ENCODE measurements around the gene IPO13. TPM values are rescaled to one million over a fixed set of nuclear protein-coding genes. Genes with fewer than 3 reads are reported as not detected.

IPO13 gene
- total RNA-seq, 2 experiments from 2014 or later = 13.3 TPM

- H3K4me1 Mint-ChIP-seq (ENCODE audit: low read depth) = peaks cover 8% of the 10 kb centered on the region
- ChIA-PET POLR2A (no interaction called here), CTCF (no interaction called here)
- intact Hi-C loops (cut with micrococcal nuclease) = no loop called here
- H3K4me3 Mint-ChIP-seq = no peak overlapping the region
- no peaks in the 10 kb centered on the region for H3K9me3 Mint-ChIP-seq
- H3K27me3 Mint-ChIP-seq = no peaks in the 10 kb centered on the region
- H3K36me3 Mint-ChIP-seq = peaks cover 6% of the 10 kb centered on the region
- no peak overlapping the region for H3K27ac Mint-ChIP-seq
- DNase-seq = no peak
These were observed 49.4 kb downstream of the IPO13 start for GRCh38 chr1:43995984-43996732.

- no peaks in the 10 kb centered on the region for H3K27me3 Mint-ChIP-seq
- intact Hi-C loops (cut with micrococcal nuclease) = no loop called here
- H3K4me3 Mint-ChIP-seq = no peak overlapping the region
- peaks cover 8% of the 10 kb centered on the region for H3K4me1 Mint-ChIP-seq (ENCODE audit: low read depth)
- no peak for DNase-seq
- CTCF ChIA-PET = no interaction called here
- H3K9me3 Mint-ChIP-seq = no peaks in the 10 kb centered on the region
- POLR2A ChIA-PET = no interaction called here
- no peak overlapping the region for H3K27ac Mint-ChIP-seq
- peaks cover 7% of the 10 kb centered on the region for H3K36me3 Mint-ChIP-seq
These were observed 50.0 kb downstream of the IPO13 start for GRCh38 chr1:43996733-43997115.

GRCh38 chr1:43997295-43997999 is 50.7 kb downstream of the IPO13 start:
- H3K9me3 Mint-ChIP-seq = no peaks in the 10 kb centered on the region
- ChIA-PET CTCF (no interaction called here), POLR2A (no interaction called here)
- no peak overlapping the region for H3K27ac Mint-ChIP-seq
- peaks cover 3% of the 10 kb centered on the region for H3K4me1 Mint-ChIP-seq (ENCODE audit: low read depth)
- H3K4me3 Mint-ChIP-seq = no peak overlapping the region
- intact Hi-C loops (cut with micrococcal nuclease) = no loop called here
- H3K36me3 Mint-ChIP-seq = peaks cover 12% of the 10 kb centered on the region
- no peak for DNase-seq
- H3K27me3 Mint-ChIP-seq = no peaks in the 10 kb centered on the region

GRCh38 chr1:43998000-43998378 is 51.2 kb downstream of the IPO13 start:
- no peak overlapping the region for H3K27ac Mint-ChIP-seq
- intact Hi-C loops (cut with micrococcal nuclease) = no loop called here
- POLR2A ChIA-PET = no interaction called here
- no peaks in the 10 kb centered on the region for H3K9me3 Mint-ChIP-seq
- DNase-seq = no peak
- H3K36me3 Mint-ChIP-seq = peaks cover 12% of the 10 kb centered on the region
- H3K4me3 Mint-ChIP-seq = no peak overlapping the region
- CTCF ChIA-PET = no interaction called here
- no peaks in the 10 kb centered on the region for H3K27me3 Mint-ChIP-seq
- H3K4me1 Mint-ChIP-seq (ENCODE audit: low read depth) = no peaks in the 10 kb centered on the region

- peaks cover 12% of the 10 kb centered on the region for H3K36me3 Mint-ChIP-seq
- H3K4me3 Mint-ChIP-seq = no peak overlapping the region
- H3K4me1 Mint-ChIP-seq (ENCODE audit: low read depth) = no peaks in the 10 kb centered on the region
- intact Hi-C loops (cut with micrococcal nuclease) = no loop called here
- H3K27me3 Mint-ChIP-seq = no peaks in the 10 kb centered on the region
- no peaks in the 10 kb centered on the region for H3K9me3 Mint-ChIP-seq
- ChIA-PET CTCF (interaction anchor here (0.7 to 4.5 kb wide), 3 partner anchors 9 to 49 kb away, joined by 3 to 16 read pairs (median 4); no protein-coding TSS in a partner anchor), POLR2A (interaction anchor here (1.0 kb wide), 1 partner anchor 9 kb away, joined by 3 read pairs; no protein-coding TSS in a partner anchor)
- no peak overlapping the region for H3K27ac Mint-ChIP-seq
- no peak for DNase-seq
These were observed 52.7 kb downstream of the IPO13 start for GRCh38 chr1:43999455-43999854.

GRCh38 chr1:44000122-44000665 is 53.4 kb downstream of the IPO13 start:
- CTCF ChIA-PET = interaction anchor here (0.7 to 4.5 kb wide), 3 partner anchors 9 to 48 kb away, joined by 3 to 16 read pairs (median 9); no protein-coding TSS in a partner anchor
- no peak overlapping the region for H3K4me3 Mint-ChIP-seq
- intact Hi-C loops (cut with micrococcal nuclease) = no loop called here

GRCh38 chr1:44002165-44002564 is 55.4 kb downstream of the IPO13 start:
- intact Hi-C loops (cut with micrococcal nuclease) = no loop called here
- peaks cover 14% of the 10 kb centered on the region for H3K36me3 Mint-ChIP-seq
- no peaks in the 10 kb centered on the region for H3K27me3 Mint-ChIP-seq
- POLR2A ChIA-PET = no interaction called here
- H3K4me1 Mint-ChIP-seq (ENCODE audit: low read depth) = no peaks in the 10 kb centered on the region
- H3K9me3 Mint-ChIP-seq = no peaks in the 10 kb centered on the region
- no peak for DNase-seq
- CTCF ChIA-PET = interaction anchor here (1.1 to 4.5 kb wide), 3 partner anchors 10 to 46 kb away, joined by 3 to 16 read pairs (median 9); no protein-coding TSS in a partner anchor
- H3K4me3 Mint-ChIP-seq = no peak overlapping the region
- H3K27ac Mint-ChIP-seq = no peak overlapping the region

More at GRCh38 chr1:44000122-44000665, 53.4 kb downstream of the IPO13 start:
- no peaks in the 10 kb centered on the region for H3K27me3 Mint-ChIP-seq
- H3K9me3 Mint-ChIP-seq = no peaks in the 10 kb centered on the region
- no peak for DNase-seq
- H3K36me3 Mint-ChIP-seq = peaks cover 12% of the 10 kb centered on the region
- no peak overlapping the region for H3K27ac Mint-ChIP-seq
- H3K4me1 Mint-ChIP-seq (ENCODE audit: low read depth) = no peaks in the 10 kb centered on the region
- POLR2A ChIA-PET = no interaction called here

- Mint-ChIP-seq H3K4me1 (ENCODE audit: low read depth) (no peaks in the 10 kb centered on the region), H3K9me3 (no peaks in the 10 kb centered on the region), H3K4me3 (no peak overlapping the region), H3K27ac (no peak overlapping the region), H3K36me3 (peaks cover 14% of the 10 kb centered on the region), H3K27me3 (no peaks in the 10 kb centered on the region)
- ChIA-PET CTCF (interaction anchor here (1.1 to 4.5 kb wide), 4 partner anchors 10 to 45 kb away, joined by 3 to 16 read pairs (median 8); no protein-coding TSS in a partner anchor), POLR2A (no interaction called here)
- no peak for DNase-seq
- intact Hi-C loops (cut with micrococcal nuclease) = no loop called here
These were observed 55.9 kb downstream of the IPO13 start for GRCh38 chr1:44002606-44003157.

- H3K4me1 Mint-ChIP-seq (ENCODE audit: low read depth) = no peaks in the 10 kb centered on the region
- intact Hi-C loops (cut with micrococcal nuclease) = no loop called here
- POLR2A ChIA-PET = no interaction called here
- CTCF ChIA-PET = no interaction called here
- H3K4me3 Mint-ChIP-seq = no peak overlapping the region
- DNase-seq = no peak
- peaks cover 4% of the 10 kb centered on the region for H3K36me3 Mint-ChIP-seq
- no peak overlapping the region for H3K27ac Mint-ChIP-seq
- H3K27me3 Mint-ChIP-seq = no peaks in the 10 kb centered on the region
- no peaks in the 10 kb centered on the region for H3K9me3 Mint-ChIP-seq
These were observed 61.5 kb downstream of the IPO13 start for GRCh38 chr1:44008259-44008658.

- H3K4me1 Mint-ChIP-seq (ENCODE audit: low read depth) = no peaks in the 10 kb centered on the region
- POLR2A ChIA-PET = interaction anchor here (0.6 kb wide), 1 partner anchor 303 kb away, joined by 3 read pairs; no protein-coding TSS in a partner anchor
- no peak overlapping the region for H3K27ac Mint-ChIP-seq
- H3K4me3 Mint-ChIP-seq = no peak overlapping the region
- intact Hi-C loops (cut with micrococcal nuclease) = no loop called here
- H3K27me3 Mint-ChIP-seq = no peaks in the 10 kb centered on the region
- peaks cover 4% of the 10 kb centered on the region for H3K36me3 Mint-ChIP-seq
- CTCF ChIA-PET = interaction anchor here (2.3 kb wide), 1 partner anchor 26 kb away, joined by 12 read pairs; no protein-coding TSS in a partner anchor
- DNase-seq = no peak
- no peaks in the 10 kb centered on the region for H3K9me3 Mint-ChIP-seq
These were observed 64.3 kb downstream of the IPO13 start for GRCh38 chr1:44010935-44011471.

GRCh38 chr1:44012404-44012803 is 65.7 kb downstream of the IPO13 start:
- intact Hi-C loops (cut with micrococcal nuclease) = no loop called here
- Mint-ChIP-seq H3K27me3 (no peaks in the 10 kb centered on the region), H3K4me3 (no peak overlapping the region), H3K27ac (no peak overlapping the region), H3K36me3 (peaks cover 2% of the 10 kb centered on the region), H3K4me1 (ENCODE audit: low read depth) (no peaks in the 10 kb centered on the region), H3K9me3 (no peaks in the 10 kb centered on the region)
- no peak for DNase-seq
- POLR2A ChIA-PET = no interaction called here
- CTCF ChIA-PET = interaction anchor here (2.3 kb wide), 1 partner anchor 24 kb away, joined by 12 read pairs; no protein-coding TSS in a partner anchor

Measured in activated CD4-positive, alpha-beta memory T cell treated with anti-CD3 and anti-CD28 coated beads for 36 hours (primary cell).